HG02981 (cell line): Measurements from ENCODE around the gene CGREF1.

Experiments used
- ATAC-seq: cut with Tn5 transposase; IDR thresholded peaks from one replicate; pipeline ENCODE4 v1.9.1; 2021; ENCODE audit warnings: mild to moderate bottlenecking, moderate library complexity; ENCODE audit not compliant: unreplicated experiment

Gene CGREF1

GRCh38 chr2:27118525-27119329 lies at the start of gene CGREF1:
TSS of gene CGREF1 (minus strand) at chr2:27119128. CDS start at chr2:27104366, 14,762 bp downstream.
- no peak for ATAC-seq

- ATAC-seq: no peak
Measured at GRCh38 chr2:27164960-27165763, 46.2 kb upstream of the CGREF1 start.

- no peak for ATAC-seq
Measured at GRCh38 chr2:27162151-27163121, 43.5 kb upstream of the CGREF1 start.

GRCh38 chr2:27160191-27160590 lies 41.3 kb upstream of the CGREF1 start:
- no peak for ATAC-seq

- no peak for ATAC-seq
Measured at GRCh38 chr2:27159271-27159670, 40.3 kb upstream of the CGREF1 start.

- no peak for ATAC-seq
Measured at GRCh38 chr2:27158468-27158867, 39.5 kb upstream of the CGREF1 start.

GRCh38 chr2:27155069-27155520 lies 36.2 kb upstream of the CGREF1 start:
- ATAC-seq: no peak

GRCh38 chr2:27154488-27154887 lies 35.6 kb upstream of the CGREF1 start:
- no peak for ATAC-seq

GRCh38 chr2:27152796-27153464 lies 34.0 kb upstream of the CGREF1 start:
- ATAC-seq: no peak

- no peak for ATAC-seq
Measured at GRCh38 chr2:27152102-27152795, 33.3 kb upstream of the CGREF1 start.

GRCh38 chr2:27150639-27151230 lies 31.8 kb upstream of the CGREF1 start:
- ATAC-seq: no peak

GRCh38 chr2:27149570-27150405 lies 30.9 kb upstream of the CGREF1 start:
- ATAC-seq: no peak

- no peak for ATAC-seq
Measured at GRCh38 chr2:27148801-27149439, 30.0 kb upstream of the CGREF1 start, which contains the start of gene TCF23. TSS of gene TCF23 (plus strand) at chr2:27149004. CDS start at chr2:27149134, 130 bp downstream.

- ATAC-seq: no peak
Measured at GRCh38 chr2:27147935-27148334, 29.0 kb upstream of the CGREF1 start.

GRCh38 chr2:27145682-27146081 lies 26.8 kb upstream of the CGREF1 start:
- no peak for ATAC-seq

- no peak for ATAC-seq
Measured at GRCh38 chr2:27143285-27143684, 24.4 kb upstream of the CGREF1 start.

GRCh38 chr2:27139310-27139709 lies 20.4 kb upstream of the CGREF1 start, which contains the start of gene PRR30:
TSS of gene PRR30 (minus strand) at chr2:27139410. CDS start at chr2:27138329, 1,081 bp downstream.
- no peak for ATAC-seq

GRCh38 chr2:27138111-27138510 lies 19.2 kb upstream of the CGREF1 start:
- no peak for ATAC-seq
